ENCODE measurements around the gene ORAI3.

The ORAI3 gene

DNA sequence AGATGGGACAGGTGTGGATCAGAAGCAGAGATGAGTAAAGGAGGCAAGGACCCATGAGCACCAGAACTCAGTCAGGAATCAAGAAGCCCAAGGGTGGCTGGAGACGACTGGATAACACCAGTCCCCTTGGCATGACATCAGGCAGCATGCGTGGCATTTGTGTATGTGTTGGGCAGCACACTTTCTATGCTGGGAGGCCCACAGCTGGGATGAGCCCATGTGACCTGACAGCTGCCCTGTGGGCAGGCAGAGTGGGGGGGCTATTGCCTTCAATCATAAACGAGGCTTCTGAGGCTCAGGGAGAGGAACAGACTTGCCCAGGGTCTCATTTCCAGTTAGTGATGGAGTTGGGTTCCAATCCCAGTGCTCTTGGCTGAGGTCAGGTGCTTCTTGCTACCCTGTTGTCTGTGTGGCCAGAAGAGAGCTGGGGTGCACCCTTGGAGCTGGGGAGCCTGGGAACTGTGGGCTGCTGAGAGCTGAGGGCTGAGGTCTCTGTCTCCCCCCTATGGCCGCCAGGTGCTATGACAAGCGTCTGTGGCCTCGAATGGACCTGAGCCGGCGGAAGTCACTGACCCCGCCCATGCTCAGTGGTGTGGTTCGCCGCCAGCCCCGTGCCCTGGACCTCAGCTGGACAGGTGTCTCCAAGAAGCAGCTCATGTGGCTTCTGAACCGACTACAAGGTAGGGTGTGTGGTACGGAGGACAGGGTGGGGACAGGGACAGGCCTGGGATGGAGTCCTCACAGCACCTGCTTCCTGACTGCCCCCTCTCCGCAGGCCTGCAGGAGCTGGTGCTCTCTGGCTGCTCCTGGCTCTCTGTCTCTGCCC lies 7.1 kb upstream of the ORAI3 start:
- FAIRE-seq (no peak), DNase-seq (ENCODE audit: insufficient read length, low spot score) (peak; percentile 74)
- TF ChIP-seq, protein P1, sequence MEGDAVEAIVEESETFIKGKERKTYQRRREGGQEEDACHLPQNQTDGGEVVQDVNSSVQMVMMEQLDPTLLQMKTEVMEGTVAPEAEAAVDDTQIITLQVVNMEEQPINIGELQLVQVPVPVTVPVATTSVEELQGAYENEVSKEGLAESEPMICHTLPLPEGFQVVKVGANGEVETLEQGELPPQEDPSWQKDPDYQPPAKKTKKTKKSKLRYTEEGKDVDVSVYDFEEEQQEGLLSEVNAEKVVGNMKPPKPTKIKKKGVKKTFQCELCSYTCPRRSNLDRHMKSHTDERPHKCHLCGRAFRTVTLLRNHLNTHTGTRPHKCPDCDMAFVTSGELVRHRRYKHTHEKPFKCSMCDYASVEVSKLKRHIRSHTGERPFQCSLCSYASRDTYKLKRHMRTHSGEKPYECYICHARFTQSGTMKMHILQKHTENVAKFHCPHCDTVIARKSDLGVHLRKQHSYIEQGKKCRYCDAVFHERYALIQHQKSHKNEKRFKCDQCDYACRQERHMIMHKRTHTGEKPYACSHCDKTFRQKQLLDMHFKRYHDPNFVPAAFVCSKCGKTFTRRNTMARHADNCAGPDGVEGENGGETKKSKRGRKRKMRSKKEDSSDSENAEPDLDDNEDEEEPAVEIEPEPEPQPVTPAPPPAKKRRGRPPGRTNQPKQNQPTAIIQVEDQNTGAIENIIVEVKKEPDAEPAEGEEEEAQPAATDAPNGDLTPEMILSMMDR (IDR thresholded peaks at IDR 0.05; ENCODE audit: insufficient read depth, missing control alignments), result peak; percentile 77

DNA sequence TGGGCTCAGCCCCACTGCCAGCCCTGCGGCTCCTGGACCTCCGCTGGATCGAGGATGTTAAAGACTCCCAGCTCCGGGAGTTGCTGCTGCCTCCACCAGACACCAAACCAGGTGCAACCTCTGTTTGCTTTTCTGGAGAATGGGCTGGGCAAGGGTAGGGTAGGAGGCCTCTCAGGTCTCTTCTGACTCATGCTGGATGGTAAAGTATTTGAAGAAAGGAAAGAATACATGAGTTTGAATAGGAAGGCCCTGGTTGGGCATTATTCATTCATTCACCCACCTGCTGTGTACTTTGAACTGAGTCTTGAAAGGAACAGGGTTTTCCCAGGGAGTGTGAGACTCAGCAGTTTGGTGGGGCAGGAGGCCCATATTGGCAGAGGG lies 6.5 kb upstream of the ORAI3 start:
- DNase-seq (ENCODE audit: insufficient read length, low spot score) (no peak), FAIRE-seq (no peak)
- TF ChIP-seq, protein P1 (IDR thresholded peaks at IDR 0.05; ENCODE audit: insufficient read depth, missing control alignments), result no peak

DNA sequence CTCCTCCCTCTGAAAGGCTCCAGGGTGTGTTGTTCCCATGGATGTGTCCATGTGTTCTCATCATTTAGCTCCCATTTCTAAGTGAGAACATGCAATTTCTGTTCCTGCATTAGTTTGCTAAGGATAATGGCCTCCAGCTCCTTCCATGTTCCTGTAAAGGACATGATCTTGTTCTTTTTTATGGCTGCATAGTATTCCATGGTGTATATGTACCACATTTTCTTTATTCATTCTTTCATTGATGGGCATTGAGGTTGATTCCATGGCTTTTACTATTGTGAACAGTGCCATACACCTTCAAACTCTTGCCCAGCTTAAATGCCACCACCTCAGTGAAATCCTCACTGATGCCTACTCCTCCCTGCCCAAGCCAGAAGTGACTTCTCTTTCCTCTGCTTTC lies 4.5 kb upstream of the ORAI3 start:
- FAIRE-seq (no peak), DNase-seq (ENCODE audit: insufficient read length, low spot score) (no peak)
- TF ChIP-seq, protein P1 (IDR thresholded peaks at IDR 0.05; ENCODE audit: insufficient read depth, missing control alignments), result no peak

DNA sequence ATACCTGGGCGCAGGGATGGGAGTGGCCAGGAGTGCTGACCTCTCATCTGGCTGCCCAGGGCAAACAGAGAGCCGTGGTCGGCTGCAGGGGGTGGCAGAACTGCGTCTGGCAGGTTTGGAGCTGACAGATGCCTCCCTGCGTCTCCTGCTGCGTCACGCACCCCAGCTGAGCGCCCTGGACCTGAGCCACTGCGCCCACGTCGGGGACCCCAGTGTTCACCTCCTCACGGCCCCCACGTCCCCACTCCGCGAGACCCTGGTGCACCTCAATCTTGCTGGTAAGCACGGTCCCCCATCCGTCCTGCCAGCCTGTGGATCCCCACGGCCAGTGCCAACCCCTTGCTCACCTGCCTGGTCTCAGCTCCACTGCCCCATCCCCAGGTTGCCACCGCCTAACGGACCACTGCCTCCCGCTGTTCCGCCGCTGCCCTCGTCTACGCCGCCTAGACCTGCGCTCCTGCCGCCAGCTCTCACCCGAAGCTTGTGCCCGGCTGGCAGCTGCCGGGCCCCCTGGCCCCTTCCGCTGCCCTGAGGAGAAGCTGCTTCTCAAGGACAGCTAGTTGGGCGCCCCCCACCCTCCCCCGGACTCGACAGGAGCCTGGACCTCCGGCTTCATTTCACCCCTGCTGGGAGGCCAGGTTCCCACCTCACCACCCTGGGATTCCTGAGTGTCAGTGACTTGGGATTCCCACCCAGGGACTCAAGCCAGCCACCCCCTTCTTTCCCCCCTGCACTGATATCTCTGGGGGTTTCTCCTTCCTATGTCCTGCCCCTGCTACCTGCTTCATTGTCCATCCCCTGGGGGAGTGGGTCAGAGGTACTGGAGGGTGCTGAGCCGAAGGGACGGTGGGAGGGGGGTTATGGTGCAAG lies 2.0 kb upstream of the ORAI3 start:
- no peak for DNase-seq (ENCODE audit: insufficient read length, low spot score)
- TF ChIP-seq, protein P1 (IDR thresholded peaks at IDR 0.05; ENCODE audit: insufficient read depth, missing control alignments), result no peak
- FAIRE-seq, result no peak

DNA sequence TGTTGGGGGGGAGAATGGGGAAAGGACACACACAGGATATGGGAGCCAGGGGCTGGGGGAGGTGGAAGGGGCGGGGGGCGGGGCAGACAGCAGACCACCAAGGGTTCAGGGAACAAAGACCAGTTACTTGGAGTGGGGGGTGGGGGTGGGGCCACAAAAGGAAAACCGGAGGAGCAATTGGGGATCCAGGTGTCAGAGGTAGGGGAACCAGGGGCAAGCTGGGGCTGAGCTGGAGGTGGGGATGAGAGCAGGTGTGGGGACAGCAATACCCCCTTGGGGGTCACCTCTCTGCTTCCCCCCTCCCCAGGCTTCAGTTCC lies 1.4 kb upstream of the ORAI3 start:
- DNase-seq (ENCODE audit: insufficient read length, low spot score), result no peak
- FAIRE-seq, result no peak
- TF ChIP-seq, protein P1 (IDR thresholded peaks at IDR 0.05; ENCODE audit: insufficient read depth, missing control alignments), result no peak

DNA sequence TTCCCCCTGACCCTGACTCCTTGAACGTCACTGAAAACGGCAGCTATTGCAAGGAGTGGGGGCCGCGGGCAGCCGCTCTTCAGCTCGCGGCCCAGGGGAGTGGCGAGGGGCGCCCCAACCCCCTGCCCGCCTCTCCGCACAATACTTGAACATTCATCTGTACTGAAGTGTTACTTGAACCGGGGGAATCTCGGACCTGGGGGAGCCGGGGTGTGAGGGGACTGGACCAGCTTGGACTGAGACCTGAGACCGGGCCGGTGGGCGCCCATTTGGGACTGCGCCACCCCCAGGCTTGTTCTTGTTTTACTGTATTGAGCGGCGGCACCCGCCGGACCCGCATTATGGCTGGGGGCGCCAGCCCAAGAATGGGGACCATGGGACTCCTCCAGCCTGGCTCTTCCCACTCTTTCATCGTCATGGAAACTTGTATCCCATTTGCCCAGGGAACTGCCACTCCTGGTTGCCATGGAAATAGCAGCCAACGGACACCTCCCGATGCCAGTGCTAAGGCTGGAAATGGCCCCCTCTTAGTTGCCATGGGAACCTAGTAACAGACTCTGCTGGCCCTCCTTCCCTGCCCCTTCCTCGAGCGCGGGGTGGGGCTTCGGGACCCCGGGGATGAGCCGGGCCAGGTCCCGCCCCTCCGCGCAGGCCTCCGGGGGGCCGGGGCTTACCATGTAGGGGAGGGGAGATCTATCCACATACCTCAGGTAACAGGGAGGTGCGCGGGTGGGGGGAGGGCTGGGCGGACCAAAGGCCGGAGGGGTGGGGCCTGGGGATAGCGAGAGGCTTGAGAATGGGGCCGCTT lies 805 bp upstream of the ORAI3 start:
- FAIRE-seq (no peak), DNase-seq (ENCODE audit: insufficient read length, low spot score) (no peak)

More for the DNA sequence above, 805 bp upstream of the ORAI3 start:
- TF ChIP-seq, protein P1 (IDR thresholded peaks at IDR 0.05; ENCODE audit: insufficient read depth, missing control alignments), result no peak

Data from D721Med (cell line).